Measurements from ENCODE around the gene CCND2. TPM values are rescaled to one million over a fixed set of nuclear protein-coding genes. Genes with fewer than 3 reads are reported as not detected.
A peak's percentile ranks its signal among the peaks of the same experiment; 100 is the strongest.

CCND2 gene
- total and polyA plus RNA-seq, 9 of the 15 experiments (the other 6 are each of a cell fraction or from before 2014, with no cell fraction given), result 13.6 to 99.3 (median 39.6) TPM

GRCh38 chr12:4320853-4321701 is 47.5 kb downstream of the CCND2 start, which contains the start of gene TIGAR (continued):
- TF ChIP-seq TFAP4 (CRISPR knock-in tag; IDR thresholded peaks at IDR 0.05; ENCODE audit: borderline replicate concordance) (peak; percentile 26; the same call in 1 of the 2 replicates), SPI1 (IDR thresholded peaks at IDR 0.05; ENCODE audit: borderline replicate concordance, low read depth, low read length) (0 out of 2 replicates have a peak, but pooled peaks have one; percentile 13), BACH1 (tag; IDR thresholded peaks at IDR 0.05) (no peak), CC2D1A (IDR thresholded peaks at IDR 0.05) (no peak), STAT5B (CRISPR knock-in tag; IDR thresholded peaks at IDR 0.05) (no peak), TFAM (CRISPR knock-in tag; conservative IDR thresholded peaks at IDR 0.05) (no peak), C11orf30 (IDR thresholded peaks at IDR 0.05; ENCODE audit: low read depth) (no peak; the same call in 1 of the 2 replicates), ZNF764 (CRISPR knock-in tag; IDR thresholded peaks at IDR 0.05; ENCODE audit: low read depth) (no peak)

DNA sequence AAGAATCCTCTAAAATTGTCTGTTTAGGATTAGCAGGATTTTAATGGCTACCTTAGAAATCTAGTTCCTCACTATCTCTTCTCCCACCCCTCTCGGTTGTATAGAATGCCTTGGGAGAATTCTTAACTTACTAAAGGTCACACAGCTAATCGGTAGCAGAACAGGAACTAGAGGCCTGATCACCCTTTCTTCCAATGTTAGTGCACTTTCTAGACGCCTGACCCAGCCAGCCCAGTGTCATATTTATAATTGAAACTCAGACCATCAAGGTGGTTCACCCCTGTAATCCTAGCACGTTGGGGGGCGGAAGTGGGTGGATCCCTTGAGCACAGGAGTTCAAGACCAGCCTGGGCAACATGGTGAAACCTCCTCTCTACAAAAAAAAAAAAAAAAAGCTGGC is 49.2 kb downstream of the CCND2 start:
- Histone ChIP-seq H3K9ac (ENCODE audit: insufficient read depth in 1 of 2, low read depth in 2 of 2, low read length in 2 of 2) (no peak overlapping the region), H3K27ac (ENCODE audit: extremely low read depth, low read depth, low read length) (no peak overlapping the region), H2AFZ (ENCODE audit: low read depth, low read length) (no peak overlapping the region), H4K20me1 (replicated peaks; ENCODE audit: control insufficient read depth, insufficient read depth, low read length) (0 out of 2 replicates have a peak, but pooled peaks cover 4% of the 10 kb centered on the region), H3K9me3 (replicated peaks; ENCODE audit: control insufficient read depth, insufficient read depth, low read depth, low read length) (no peaks in the 10 kb centered on the region), H3K4me1 (replicated peaks in 1 of 2; ENCODE audit: control insufficient read depth in 2 of 2, insufficient read depth in 2 of 2, low read length in 2 of 2) (peaks cover 4 to 10% of the 10 kb centered on the region in 2 experiments; a peak in 3 of 5 replicates), H3K9me1 (ENCODE audit: control insufficient read depth, insufficient read depth, low read length) (no peaks in the 10 kb centered on the region), H3K79me2 (ENCODE audit: control insufficient read depth, insufficient read depth, low read length) (no peaks in the 10 kb centered on the region), H3K36me3 (ENCODE audit: control insufficient read depth, insufficient read depth, low read length) (no peaks in the 10 kb centered on the region), H3K4me3 (no peak overlapping the region), H3K27me3 (ENCODE audit: control insufficient read depth in 2 of 2, insufficient read depth in 2 of 2, low read length in 2 of 2) (peaks cover 0 to 4% of the 10 kb centered on the region in 2 experiments; a peak in 1 of 5 replicates), H3K4me2 (ENCODE audit: insufficient read depth, low read length) (no peak overlapping the region)
- DNase-seq (ENCODE audit: extremely low read depth in 1 of 4, low spot score in 3 of 4) (no peak), FAIRE-seq (no peak), ATAC-seq (no peak)
- POLR2A ChIA-PET, result interaction anchor here (0.8 kb wide), 1 partner anchor 1840 kb away, joined by 3 read pairs; no protein-coding TSS in a partner anchor
- BruUV-seq (replicated peaks), result no TSS peak
- TF ChIP-seq, protein P1, sequence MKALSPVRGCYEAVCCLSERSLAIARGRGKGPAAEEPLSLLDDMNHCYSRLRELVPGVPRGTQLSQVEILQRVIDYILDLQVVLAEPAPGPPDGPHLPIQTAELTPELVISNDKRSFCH (CRISPR knock-in tag; IDR thresholded peaks at IDR 0.05), result no peak
- TF ChIP-seq, protein P1 (tag; IDR thresholded peaks at IDR 0.05), result no peak
- no peak for TF ChIP-seq SNIP1 (IDR thresholded peaks at IDR 0.05; ENCODE audit: low read depth)
- TF ChIP-seq SP2 (IDR thresholded peaks at IDR 0.05; ENCODE audit: extremely low read depth, low read depth, low read length, poor library complexity, severe bottlenecking), result no peak
- in situ Hi-C loops (cut with MboI) (no loop called here), intact Hi-C loops (cut with micrococcal nuclease) (no loop called here)
- 9% methylated on average over 5 of the region's 5 CpGs for WGBS (ENCODE audit: insufficient coverage, low coverage, missing lambda C conversion rate)
- CTCF ChIA-PET (ENCODE audit: low intra/inter-chr PET ratio), result no interaction called here

All from K562 (cell line).